NCI-H187 (cell line): ENCODE data around the gene PNMA6A.
"Not testable (repeated sequence)": the region's sequence is repeated elsewhere in the genome, so short reads cannot be mapped to it uniquely, and the experiment has no call there.

ENCODE experiments used
- DNase-seq, 2 experiments: peaks; one replicate each; lab custom pipeline; 2025; lab: John Stamatoyannopoulos, UW

Gene PNMA6A

DNA sequence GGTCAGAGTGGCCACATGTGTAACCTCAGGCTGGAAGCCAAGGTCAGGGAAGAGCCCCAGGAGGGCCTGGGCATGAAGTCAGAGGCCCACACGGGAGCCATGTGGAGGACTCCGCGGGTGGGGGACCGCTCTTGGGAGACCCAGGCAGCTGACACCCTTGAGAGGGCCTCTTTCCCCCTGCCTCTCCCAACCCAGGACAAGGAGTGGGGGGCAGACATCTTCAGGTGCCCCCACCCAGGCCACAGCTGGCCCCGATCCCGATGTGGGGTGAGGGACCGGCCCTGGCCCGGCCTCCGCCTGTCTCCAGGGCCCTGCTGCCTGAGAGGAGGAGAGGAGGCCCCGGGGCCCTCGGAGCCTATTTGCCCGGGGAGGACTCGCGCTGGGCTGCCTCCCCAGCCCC is 3.1 kb downstream of the PNMA6A start:
- no peak for DNase-seq

GRCh38 chrX:153077437-153078135 is 5.3 kb downstream of the PNMA6A start:
- not testable (repeated sequence) for DNase-seq

- DNase-seq, result not testable (repeated sequence)
Measured at GRCh38 chrX:153083238-153083923, 11.1 kb downstream of the PNMA6A start.

- no peak for DNase-seq
Measured at GRCh38 chrX:153102418-153102817, 30.2 kb downstream of the PNMA6A start.

DNA sequence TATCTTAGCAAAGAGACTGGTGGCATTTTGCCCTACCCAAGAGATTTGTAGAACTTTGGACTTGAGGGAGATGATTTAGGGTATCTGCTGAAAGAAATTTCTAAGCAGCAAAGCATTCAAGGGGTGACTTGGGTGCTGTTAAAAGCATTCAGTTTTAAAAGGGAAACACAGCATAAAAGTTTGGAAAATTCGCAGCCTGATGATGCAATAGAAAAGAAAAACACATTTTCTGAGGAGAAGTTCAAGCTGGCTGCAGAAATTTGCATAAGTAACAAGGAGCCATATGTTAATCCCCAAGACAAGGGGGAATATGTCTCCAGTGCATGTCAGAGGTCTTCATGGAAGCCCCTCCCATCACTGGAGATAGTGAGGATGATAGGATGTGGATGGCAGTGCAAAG is 32.7 kb downstream of the PNMA6A start:
- not testable (repeated sequence) for DNase-seq

GRCh38 chrX:153106092-153106801 is 34.0 kb downstream of the PNMA6A start:
- not testable (repeated sequence) for DNase-seq

DNA sequence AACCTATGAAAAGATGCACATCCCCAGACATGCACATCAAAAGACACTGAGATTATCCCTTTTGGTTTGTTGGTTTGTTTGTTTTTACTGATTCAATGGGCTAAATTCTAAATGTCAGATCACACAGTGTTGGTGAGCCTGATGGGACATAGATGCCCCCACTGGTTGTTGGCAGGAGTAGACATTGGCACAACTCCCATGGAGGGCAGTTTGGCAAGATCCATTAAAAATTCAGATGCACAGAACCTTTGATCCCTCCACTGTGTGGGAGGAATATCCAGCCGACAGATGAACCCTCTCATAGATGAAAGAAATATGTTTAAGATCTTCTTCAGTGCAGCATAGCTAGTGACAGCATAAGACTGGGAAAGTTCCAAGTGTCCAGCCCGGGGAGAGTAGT is 38.5 kb downstream of the PNMA6A start:
- DNase-seq, result not testable (repeated sequence)

GRCh38 chrX:153113851-153114250 is 41.6 kb downstream of the PNMA6A start:
- DNase-seq, result not testable (repeated sequence)

GRCh38 chrX:153117754-153118153 is 45.5 kb downstream of the PNMA6A start:
- not testable (repeated sequence) for DNase-seq

- not testable (repeated sequence) for DNase-seq
Measured at GRCh38 chrX:153120230-153120629, 48.0 kb downstream of the PNMA6A start.

GRCh38 chrX:153123468-153123867 is 51.2 kb downstream of the PNMA6A start:
- not testable (repeated sequence) for DNase-seq
